CD4-positive, alpha-beta T cell (primary cell): Measurements from ENCODE around the gene P2RX7. TPM values are rescaled to one million over a fixed set of nuclear protein-coding genes. Genes with fewer than 3 reads are reported as not detected.

Source experiments
- ATAC-seq: fragments of 200-7000 bp; cut with Tn5 transposase; one replicate; pipeline ENCODE4 v1.10.0; 2022; ENCODE audit warnings: mild to moderate bottlenecking; ENCODE audit not compliant: poor library complexity
- CTCF ChIA-PET: fragments of 350-600 bp; sonication (Branson Sonifier 250); formaldehyde crosslinking; loops from one replicate; lab custom pipeline; 2021; ENCODE audit warnings: antibody characterized with exemption, inconsistent platforms; lab: Charles Lee
- POLR2A ChIA-PET: fragments of 350-600 bp; sonication (Branson Sonifier 250); formaldehyde crosslinking; loops from one replicate; lab custom pipeline; 2021; ENCODE audit warnings: antibody characterized with exemption, inconsistent platforms; lab: Charles Lee
- DNase-seq, 14 experiments: peaks; one replicate each; pipeline ENCODE4 v3.0.0-alpha.2; 2013 to 2020; ENCODE audit warnings: mixed read lengths in 2 of 14
- H3K27ac ChIP-seq, 2 donors: one replicate each; pipeline versions ENCODE4 v1.5.1 to v1.7.0; 2013; ENCODE audit warnings: low read length in 2 of 2, low read depth in 1 of 2, mild to moderate bottlenecking in 1 of 2
- H3K27me3 ChIP-seq, 2 experiments: 1 replicate in 1 of 2; 2 replicates in 1 of 2; pipeline versions ENCODE4 v1.6.1 to v1.7.0; 2013; ENCODE audit warnings: low read length in 2 of 2, control low read depth in 1 of 2, mild to moderate bottlenecking in 1 of 2, moderate library complexity in 1 of 2; ENCODE audit not compliant: insufficient read depth in 2 of 2, control insufficient read depth in 1 of 2
- H3K36me3 ChIP-seq: one replicate; pipeline ENCODE4 v1.6.1; 2013; ENCODE audit warnings: low read length, control low read depth; ENCODE audit not compliant: insufficient read depth
- H3K4me1 ChIP-seq: one replicate; pipeline ENCODE4 v1.6.1; 2013; ENCODE audit warnings: low read length, control low read depth; ENCODE audit not compliant: insufficient read depth
- H3K4me3 ChIP-seq: one replicate; pipeline ENCODE4 v1.5.1; 2013; ENCODE audit warnings: mild to moderate bottlenecking, low read length, moderate library complexity
- H3K9me3 ChIP-seq, 2 experiments: 1 replicate in 1 of 2; 2 replicates in 1 of 2; pipeline versions ENCODE4 v1.6.1 to v1.7.0; 2013; ENCODE audit warnings: low read length in 2 of 2, mild to moderate bottlenecking in 2 of 2, control low read depth in 1 of 2, moderate library complexity in 1 of 2; ENCODE audit not compliant: control insufficient read depth in 1 of 2, insufficient read depth in 1 of 2
- H3K27ac Mint-ChIP-seq: one replicate; pipeline ENCODE4 v1.8.0; 2020; ENCODE audit warnings: mixed read lengths
- H3K27me3 Mint-ChIP-seq: one replicate; pipeline ENCODE4 v1.8.0; 2021; ENCODE audit warnings: mixed read lengths
- H3K36me3 Mint-ChIP-seq: one replicate; pipeline ENCODE4 v1.8.0; 2021; ENCODE audit warnings: low read depth, mixed read lengths
- H3K4me1 Mint-ChIP-seq: one replicate; pipeline ENCODE4 v1.8.0; 2021; ENCODE audit warnings: low read depth, mixed read lengths
- H3K4me3 Mint-ChIP-seq: one replicate; pipeline ENCODE4 v1.8.0; 2020; ENCODE audit warnings: mild to moderate bottlenecking, mixed read lengths
- H3K9me3 Mint-ChIP-seq: one replicate; pipeline ENCODE4 v1.8.0; 2020; ENCODE audit warnings: mixed read lengths
- intact Hi-C, 2 experiments: fragments of 100-400 bp; cut with DNase I in 1 of 2; cut with micrococcal nuclease in 1 of 2; formaldehyde crosslinking; loops; one replicate each; pipeline versions ENCODE4 v1.15.1 to v1.9.0; 2023 to 2025; cut with DNase I, micrococcal nuclease
- total RNA-seq, 174 experiments: library from RNA in 2 of 174; stranded (reverse) in 2 of 174; gene quantifications; one replicate each; pipeline ENCODE4 v1.2.3 and lab custom pipeline; 2021 to 2026
- TF ChIP-seq, protein P1 (sequence below): fragments of 200-600 bp; IDR thresholded peaks from one replicate; pipeline ENCODE4 v1.8.0; 2022; ENCODE audit warnings: antibody characterized with exemption, mild to moderate bottlenecking

The P2RX7 gene
- total RNA-seq, 2 experiments from 2014 or later: 4.6 to 4.8 TPM

DNA sequence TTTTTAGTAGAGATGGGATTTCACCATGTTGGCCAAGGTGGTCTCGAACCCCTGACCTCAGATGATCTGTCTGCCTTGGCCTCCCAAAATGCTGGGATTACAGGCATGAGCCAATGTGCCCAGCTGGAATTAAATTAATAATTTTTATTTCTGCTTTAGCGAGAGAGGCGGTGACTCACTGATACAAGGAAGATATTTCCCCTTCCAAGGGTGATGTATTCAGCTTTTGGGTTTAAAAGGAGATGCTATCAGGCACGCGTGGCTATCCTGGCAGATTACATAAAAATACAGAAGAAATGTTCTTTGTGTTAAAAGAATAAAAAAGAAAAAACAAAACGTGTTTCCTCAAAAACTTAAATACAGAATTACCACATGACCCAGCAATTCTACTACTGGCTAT lies 12.4 kb upstream of the P2RX7 start:
- ATAC-seq (no peak), DNase-seq (no peak)
- TF ChIP-seq, protein P1, sequence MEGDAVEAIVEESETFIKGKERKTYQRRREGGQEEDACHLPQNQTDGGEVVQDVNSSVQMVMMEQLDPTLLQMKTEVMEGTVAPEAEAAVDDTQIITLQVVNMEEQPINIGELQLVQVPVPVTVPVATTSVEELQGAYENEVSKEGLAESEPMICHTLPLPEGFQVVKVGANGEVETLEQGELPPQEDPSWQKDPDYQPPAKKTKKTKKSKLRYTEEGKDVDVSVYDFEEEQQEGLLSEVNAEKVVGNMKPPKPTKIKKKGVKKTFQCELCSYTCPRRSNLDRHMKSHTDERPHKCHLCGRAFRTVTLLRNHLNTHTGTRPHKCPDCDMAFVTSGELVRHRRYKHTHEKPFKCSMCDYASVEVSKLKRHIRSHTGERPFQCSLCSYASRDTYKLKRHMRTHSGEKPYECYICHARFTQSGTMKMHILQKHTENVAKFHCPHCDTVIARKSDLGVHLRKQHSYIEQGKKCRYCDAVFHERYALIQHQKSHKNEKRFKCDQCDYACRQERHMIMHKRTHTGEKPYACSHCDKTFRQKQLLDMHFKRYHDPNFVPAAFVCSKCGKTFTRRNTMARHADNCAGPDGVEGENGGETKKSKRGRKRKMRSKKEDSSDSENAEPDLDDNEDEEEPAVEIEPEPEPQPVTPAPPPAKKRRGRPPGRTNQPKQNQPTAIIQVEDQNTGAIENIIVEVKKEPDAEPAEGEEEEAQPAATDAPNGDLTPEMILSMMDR: no peak
- Histone ChIP-seq H3K4me3 (no peak overlapping the region), H3K9me3 (no peaks in the 10 kb centered on the region), H3K36me3 (no peaks in the 10 kb centered on the region), H3K27ac (no peak overlapping the region), H3K27me3 (no peaks in the 10 kb centered on the region), H3K4me1 (peaks cover 23% of the 10 kb centered on the region)
- no peaks in the 10 kb centered on the region for H3K36me3 Mint-ChIP-seq
- ChIA-PET POLR2A (interaction anchor here (0.9 kb wide), 2 partner anchors 8 to 90 kb away, joined by 3 to 5 read pairs; no protein-coding TSS in a partner anchor), CTCF (no interaction called here)
- intact Hi-C loops: no loop called here
- H3K4me3 Mint-ChIP-seq: no peak overlapping the region
- no peak overlapping the region for H3K27ac Mint-ChIP-seq
- no peaks in the 10 kb centered on the region for H3K27me3 Mint-ChIP-seq
- H3K9me3 Mint-ChIP-seq: no peaks in the 10 kb centered on the region
- peaks cover 29% of the 10 kb centered on the region for H3K4me1 Mint-ChIP-seq

DNA sequence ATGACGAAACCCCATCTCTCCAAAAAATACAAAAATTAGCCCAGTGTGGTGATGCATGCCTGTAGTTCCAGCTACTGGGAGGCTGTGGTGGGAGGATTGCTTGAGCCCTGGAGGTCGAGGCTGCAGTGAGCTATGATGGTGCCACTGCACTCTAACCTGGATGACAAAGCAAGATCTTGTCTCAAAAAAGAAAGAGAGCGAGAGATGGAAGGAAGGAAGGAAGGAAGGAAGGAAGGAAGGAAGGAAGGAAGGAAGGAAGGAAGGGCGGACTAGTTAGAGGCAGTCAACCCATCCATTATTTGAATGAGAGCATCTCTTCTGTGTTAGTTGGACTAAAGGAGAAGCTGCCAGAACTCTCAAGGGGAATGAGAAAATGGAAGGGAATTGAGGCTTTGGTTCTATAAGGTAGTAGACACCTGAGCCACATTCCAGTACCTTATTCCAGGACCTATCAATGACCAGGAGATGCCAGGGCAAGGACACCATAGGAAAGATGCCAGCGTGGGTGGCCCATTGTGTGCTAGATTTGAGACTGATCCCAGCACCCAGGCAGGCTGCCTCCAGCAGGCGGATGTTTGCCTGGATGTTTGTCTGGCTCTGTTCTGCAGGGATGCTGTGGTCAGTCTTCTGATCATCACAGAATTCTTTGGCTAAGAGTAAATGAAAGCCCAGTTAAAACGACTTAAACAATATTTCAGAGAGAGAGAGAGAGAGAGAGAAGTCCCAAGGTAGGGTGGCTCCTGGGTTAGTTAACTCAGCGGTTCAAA lies 11.5 kb upstream of the P2RX7 start:
- POLR2A ChIA-PET: no interaction called here
- Histone ChIP-seq H3K27me3 (no peaks in the 10 kb centered on the region), H3K9me3 (no peaks in the 10 kb centered on the region), H3K4me3 (no peak overlapping the region), H3K27ac (no peak overlapping the region), H3K36me3 (no peaks in the 10 kb centered on the region), H3K4me1 (peaks cover 23% of the 10 kb centered on the region)
- H3K4me1 Mint-ChIP-seq: peaks cover 31% of the 10 kb centered on the region
- H3K4me3 Mint-ChIP-seq: no peak overlapping the region
- CTCF ChIA-PET: no interaction called here
- H3K9me3 Mint-ChIP-seq: no peaks in the 10 kb centered on the region
- no peak for DNase-seq
- no peak for ATAC-seq
- H3K27ac Mint-ChIP-seq: no peak overlapping the region
- intact Hi-C loops: no loop called here
- TF ChIP-seq, protein P1: no peak
- no peaks in the 10 kb centered on the region for H3K27me3 Mint-ChIP-seq
- no peaks in the 10 kb centered on the region for H3K36me3 Mint-ChIP-seq

DNA sequence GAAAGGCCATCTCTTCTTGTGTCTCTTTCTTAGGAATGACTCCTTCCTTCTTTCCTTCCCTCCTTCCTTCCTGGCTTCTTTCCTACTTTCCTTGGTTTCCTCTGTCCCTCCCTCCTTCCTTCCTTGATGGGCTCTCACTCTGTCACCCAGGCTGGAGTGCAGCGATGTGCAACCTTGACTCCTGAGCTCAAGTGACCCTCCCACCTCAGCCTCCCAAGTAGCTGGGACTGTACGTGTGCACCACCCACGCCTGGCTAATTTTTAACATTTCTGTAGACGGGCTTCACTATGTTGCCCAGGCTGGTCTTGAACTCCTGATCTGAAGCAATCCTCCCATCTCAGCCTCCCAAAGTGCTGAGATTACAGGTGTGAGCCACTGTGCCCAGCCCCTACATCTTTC lies 10.9 kb upstream of the P2RX7 start:
- ChIA-PET CTCF (no interaction called here), POLR2A (no interaction called here)
- ATAC-seq (no peak), DNase-seq (no peak)
- no peaks in the 10 kb centered on the region for H3K27me3 ChIP-seq
- H3K36me3 Mint-ChIP-seq: no peaks in the 10 kb centered on the region
- peaks cover 23% of the 10 kb centered on the region for H3K4me1 ChIP-seq
- no peak overlapping the region for H3K27ac Mint-ChIP-seq
- intact Hi-C loops: no loop called here
- no peaks in the 10 kb centered on the region for H3K27me3 Mint-ChIP-seq
- H3K4me3 Mint-ChIP-seq: no peak overlapping the region
- H3K9me3 ChIP-seq: no peaks in the 10 kb centered on the region
- H3K4me1 Mint-ChIP-seq: peaks cover 34% of the 10 kb centered on the region
- no peaks in the 10 kb centered on the region for H3K9me3 Mint-ChIP-seq
- H3K4me3 ChIP-seq: no peak overlapping the region
- H3K36me3 ChIP-seq: no peaks in the 10 kb centered on the region
- no peak overlapping the region for H3K27ac ChIP-seq
- TF ChIP-seq, protein P1: no peak
